WERI-Rb-1 (cell line): ENCODE results near the gene CYP27B1.
A peak's percentile ranks its signal among the peaks of the same experiment; 100 is the strongest.
"Not testable (repeated sequence)": the region's sequence is repeated elsewhere in the genome, so short reads cannot be mapped to it uniquely, and the experiment has no call there.

ENCODE experiments used
- DNase-seq: peaks from one replicate; pipeline ENCODE4 v3.0.0-alpha.2; 2020
- H3K27ac ChIP-seq: fragments of 250-450 bp; sonication (Bioruptor Pico); 2 replicates; pipeline ENCODE4 v1.5.1; 2020; ENCODE audit warnings: mild to moderate bottlenecking, moderate library complexity
- H3K27me3 ChIP-seq: fragments of 250-450 bp; sonication (Bioruptor Pico); 2 replicates; pipeline ENCODE4 v1.5.1; 2021; ENCODE audit warnings: mild to moderate bottlenecking, low read depth, moderate library complexity; ENCODE audit not compliant: insufficient read depth, severe bottlenecking
- H3K36me3 ChIP-seq: fragments of 250-450 bp; sonication (Bioruptor Pico); 2 replicates; pipeline ENCODE4 v1.5.1; 2020; ENCODE audit warnings: mild to moderate bottlenecking, moderate library complexity
- H3K4me3 ChIP-seq: 2 replicates; pipeline ENCODE4 v1.5.1; 2011; ENCODE audit warnings: low read depth, mild to moderate bottlenecking, control low read depth, low read length
- H3K9me3 ChIP-seq: fragments of 250-450 bp; sonication (Bioruptor Pico); 2 replicates; pipeline ENCODE4 v1.5.1; 2021; ENCODE audit warnings: mild to moderate bottlenecking, moderate library complexity; ENCODE audit not compliant: severe bottlenecking
- TF ChIP-seq, protein P1 (sequence below): IDR thresholded peaks from 2 replicates; pipeline ENCODE4 v1.5.1; 2011; ENCODE audit warnings: low read depth, mild to moderate bottlenecking, control low read depth, inconsistent platforms, low read length

The CYP27B1 gene

DNA sequence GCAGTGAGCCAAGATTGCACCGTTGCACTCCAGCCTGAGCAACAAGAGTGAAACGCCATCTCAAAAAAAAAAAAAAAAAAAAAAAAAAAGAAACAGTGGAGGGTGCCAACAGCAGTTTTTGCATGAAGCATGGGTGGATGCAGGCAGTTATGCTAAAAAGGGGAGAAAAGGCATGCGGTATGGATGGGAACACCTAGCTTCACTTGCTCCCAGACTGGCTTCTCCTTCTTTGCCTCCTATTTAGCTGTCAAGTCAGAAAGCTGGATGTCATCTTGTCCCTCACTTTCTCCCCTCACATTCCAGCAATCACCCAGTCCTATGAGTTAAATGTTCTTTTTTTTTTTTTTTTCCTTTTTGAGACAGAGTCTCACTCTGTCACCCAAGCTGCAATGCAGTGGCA lies 8.2 kb upstream of the CYP27B1 start:
- Histone ChIP-seq H3K27me3 (no peaks in the 10 kb centered on the region), H3K27ac (no peak overlapping the region), H3K4me3 (no peak overlapping the region), H3K36me3 (peaks cover 19% of the 10 kb centered on the region), H3K9me3 (no peaks in the 10 kb centered on the region)
- DNase-seq: no peak
- TF ChIP-seq, protein P1, sequence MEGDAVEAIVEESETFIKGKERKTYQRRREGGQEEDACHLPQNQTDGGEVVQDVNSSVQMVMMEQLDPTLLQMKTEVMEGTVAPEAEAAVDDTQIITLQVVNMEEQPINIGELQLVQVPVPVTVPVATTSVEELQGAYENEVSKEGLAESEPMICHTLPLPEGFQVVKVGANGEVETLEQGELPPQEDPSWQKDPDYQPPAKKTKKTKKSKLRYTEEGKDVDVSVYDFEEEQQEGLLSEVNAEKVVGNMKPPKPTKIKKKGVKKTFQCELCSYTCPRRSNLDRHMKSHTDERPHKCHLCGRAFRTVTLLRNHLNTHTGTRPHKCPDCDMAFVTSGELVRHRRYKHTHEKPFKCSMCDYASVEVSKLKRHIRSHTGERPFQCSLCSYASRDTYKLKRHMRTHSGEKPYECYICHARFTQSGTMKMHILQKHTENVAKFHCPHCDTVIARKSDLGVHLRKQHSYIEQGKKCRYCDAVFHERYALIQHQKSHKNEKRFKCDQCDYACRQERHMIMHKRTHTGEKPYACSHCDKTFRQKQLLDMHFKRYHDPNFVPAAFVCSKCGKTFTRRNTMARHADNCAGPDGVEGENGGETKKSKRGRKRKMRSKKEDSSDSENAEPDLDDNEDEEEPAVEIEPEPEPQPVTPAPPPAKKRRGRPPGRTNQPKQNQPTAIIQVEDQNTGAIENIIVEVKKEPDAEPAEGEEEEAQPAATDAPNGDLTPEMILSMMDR: no peak

DNA sequence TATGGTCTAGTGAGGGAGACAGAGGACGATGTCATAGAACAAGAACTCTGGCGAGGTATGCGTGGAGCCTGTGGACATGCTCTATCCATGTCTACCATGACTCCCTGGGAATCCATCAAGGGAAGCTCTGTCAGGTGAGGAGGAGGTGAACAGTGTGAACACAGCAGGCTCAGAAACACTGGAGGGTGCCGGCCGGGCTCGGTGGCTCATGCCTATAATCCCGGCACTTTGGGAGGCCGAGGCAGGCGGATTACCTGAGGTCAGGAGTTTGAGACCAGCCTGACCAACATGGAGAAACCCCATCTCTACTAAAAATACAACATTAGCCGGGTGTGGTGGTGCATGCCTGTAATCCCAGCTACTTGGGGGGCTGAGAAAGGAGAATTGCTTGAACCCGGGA lies 7.8 kb upstream of the CYP27B1 start:
- peaks cover 23% of the 10 kb centered on the region for H3K36me3 ChIP-seq
- H3K4me3 ChIP-seq, H3K27ac ChIP-seq, H3K27me3 ChIP-seq, H3K9me3 ChIP-seq, DNase-seq: not testable (repeated sequence)

DNA sequence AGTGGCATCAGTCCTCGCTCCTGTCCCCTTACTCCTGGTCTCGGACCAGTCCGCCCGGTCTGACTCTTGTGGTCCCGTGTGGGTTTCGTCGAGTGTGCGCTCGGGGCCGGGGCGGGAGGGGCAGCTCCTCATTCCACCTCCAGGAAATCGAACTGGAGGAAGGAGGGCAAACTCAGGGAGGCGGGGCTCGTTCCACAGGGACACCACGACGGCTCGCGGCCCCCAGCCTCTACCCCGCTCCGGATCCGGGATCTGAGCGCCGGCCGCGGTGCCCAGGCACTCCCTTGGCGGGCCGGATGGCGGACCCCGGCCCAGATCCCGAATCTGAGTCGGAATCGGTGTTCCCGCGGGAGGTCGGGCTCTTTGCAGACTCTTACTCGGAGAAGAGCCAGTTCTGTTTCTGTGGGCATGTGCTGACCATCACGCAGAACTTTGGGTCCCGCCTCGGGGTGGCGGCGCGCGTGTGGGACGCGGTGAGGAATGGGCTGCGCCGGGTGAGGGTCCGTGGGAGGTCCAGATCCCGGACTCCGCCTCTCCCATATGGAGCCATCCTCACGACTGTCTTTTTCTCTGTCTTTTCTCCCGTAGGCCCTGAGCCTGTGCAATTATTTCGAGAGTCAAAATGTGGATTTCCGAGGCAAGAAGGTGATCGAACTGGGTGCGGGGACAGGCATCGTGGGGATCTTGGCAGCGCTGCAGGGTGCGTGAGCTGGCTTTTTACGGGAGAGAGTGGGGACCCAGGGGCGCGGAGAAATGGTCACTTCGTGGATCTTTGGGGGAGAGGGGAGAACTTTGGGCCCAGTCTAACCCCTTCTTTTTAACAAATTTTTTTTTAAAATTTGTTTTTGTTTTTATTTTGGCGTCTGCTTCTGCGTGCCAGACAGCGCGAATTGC lies 5.8 kb upstream of the CYP27B1 start, which contains the start of gene EEF1AKMT3:
Gene EEF1AKMT3 (plus strand): TSS at position 186 of the 894 bp plus-strand sequence. CDS start 111 bp downstream, at position 297.
- Histone ChIP-seq H3K27me3 (no peaks in the 10 kb centered on the region), H3K4me3 (peak within 1 kb of the TSS; percentile 93), H3K36me3 (peaks cover 37% of the 10 kb centered on the region), H3K27ac (peak within 1 kb of the TSS; percentile 97), H3K9me3 (no peaks in the 10 kb centered on the region)
- DNase-seq: peak; percentile 79
- TF ChIP-seq, protein P1: no peak

DNA sequence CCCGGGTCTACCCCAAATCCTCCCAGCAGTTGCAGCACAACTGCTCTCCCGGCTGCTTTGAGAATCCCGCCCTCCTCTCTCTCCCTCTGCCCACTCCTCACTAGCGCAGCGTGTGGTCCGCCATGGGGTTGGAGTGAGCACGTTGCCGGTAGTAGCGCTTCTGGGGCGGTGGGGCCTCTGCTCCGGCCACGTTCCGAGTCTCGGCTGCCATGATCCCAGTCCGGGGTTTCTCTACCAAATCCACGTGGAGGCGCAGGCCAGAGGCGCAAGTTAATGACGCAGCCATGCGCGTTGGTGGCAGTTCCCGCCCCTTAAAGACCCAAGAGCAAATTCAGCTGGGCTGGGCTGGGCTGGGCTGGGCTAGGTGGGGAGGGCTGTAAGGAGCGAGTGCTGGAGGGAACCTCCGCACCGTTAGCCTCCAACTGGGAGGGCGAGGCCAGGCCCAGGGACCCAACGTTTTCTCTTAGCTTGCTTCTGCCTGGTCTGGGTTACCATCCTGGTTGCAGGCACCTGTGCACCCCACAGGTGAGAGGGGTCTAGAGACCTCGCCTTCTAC lies 5.1 kb upstream of the CYP27B1 start, which contains the start of gene METTL1:
Gene METTL1 (minus strand): TSS at position 233 of the 556 bp plus-strand sequence. CDS start 22 bp downstream, at position 211.
- Histone ChIP-seq H3K4me3 (peak within 1 kb of the TSS; percentile 93), H3K9me3 (no peaks in the 10 kb centered on the region), H3K36me3 (peaks cover 38% of the 10 kb centered on the region), H3K27ac (peak within 1 kb of the TSS; percentile 97), H3K27me3 (no peaks in the 10 kb centered on the region)
- TF ChIP-seq, protein P1: no peak
- peak; percentile 97 for DNase-seq

DNA sequence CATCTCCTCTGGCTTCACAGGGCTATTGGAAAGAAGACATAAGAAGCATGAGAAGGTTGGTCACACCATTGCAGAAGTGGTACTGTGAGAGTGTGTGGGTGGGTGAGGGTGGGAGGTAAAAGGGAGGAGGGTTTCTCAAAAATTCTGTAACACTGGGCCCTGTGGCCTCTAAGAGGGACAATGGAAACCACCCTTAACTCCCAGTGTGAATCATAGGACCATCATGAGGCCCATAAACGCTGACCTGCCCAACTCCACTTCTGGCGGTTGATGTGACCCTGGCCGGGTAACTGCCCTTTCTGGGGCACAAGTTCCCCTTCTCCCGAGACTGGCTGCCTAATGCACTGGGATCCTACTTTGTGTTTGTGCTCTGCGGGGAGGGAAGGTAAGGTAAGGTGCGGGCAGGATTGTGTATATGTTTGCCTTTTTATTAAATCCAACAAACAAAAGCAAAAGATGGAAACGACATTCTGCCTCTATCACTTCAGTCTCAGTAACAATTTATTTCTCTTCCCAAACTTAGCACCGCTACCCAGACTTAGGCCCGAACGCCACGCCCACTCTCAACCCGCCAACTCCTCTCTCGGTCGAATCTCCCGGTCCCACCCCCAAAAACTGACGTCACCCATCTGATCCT lies 4.5 kb upstream of the CYP27B1 start:
- Histone ChIP-seq H3K27me3 (no peaks in the 10 kb centered on the region), H3K9me3 (no peaks in the 10 kb centered on the region), H3K4me3 (peak overlapping the region; percentile 93), H3K36me3 (peaks cover 38% of the 10 kb centered on the region), H3K27ac (peak overlapping the region; percentile 97)
- peak; percentile 94 for DNase-seq
- TF ChIP-seq, protein P1: no peak

DNA sequence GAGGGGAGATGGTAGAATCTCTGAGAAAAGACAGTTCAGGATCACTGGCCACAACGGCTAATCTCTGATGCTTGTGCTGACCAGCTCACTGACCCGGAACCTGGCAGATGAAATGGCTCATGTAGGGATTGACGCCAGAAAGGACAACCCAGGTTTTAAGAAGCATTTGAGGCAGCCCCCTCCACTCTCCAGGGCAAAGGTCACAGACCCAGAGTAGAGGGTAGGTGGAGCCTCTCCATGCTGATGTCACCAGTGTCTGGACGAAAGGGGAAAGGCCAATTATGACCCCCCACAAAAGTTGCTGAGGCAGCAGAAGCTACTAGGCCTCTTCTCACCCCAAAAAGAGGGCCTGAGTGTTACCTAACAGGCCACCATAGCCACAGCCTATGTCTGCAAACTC lies 3.9 kb upstream of the CYP27B1 start:
- no peaks in the 10 kb centered on the region for H3K27me3 ChIP-seq
- TF ChIP-seq, protein P1: no peak
- H3K36me3 ChIP-seq: peaks cover 39% of the 10 kb centered on the region
- no peak overlapping the region; the same call in 1 of the 2 replicates for H3K4me3 ChIP-seq
- H3K27ac ChIP-seq: peak overlapping the region; percentile 97
- H3K9me3 ChIP-seq: no peaks in the 10 kb centered on the region
- DNase-seq: peak; percentile 52
